HG03139 (cell line): ENCODE measurements around the gene HPN.
A peak's percentile ranks its signal among the peaks of the same experiment; 100 is the strongest.
"Not testable (repeated sequence)": the region's sequence is repeated elsewhere in the genome, so short reads cannot be mapped to it uniquely, and the experiment has no call there.

ENCODE experiments used
- ATAC-seq: cut with Tn5 transposase; IDR thresholded peaks from one replicate; pipeline ENCODE4 v1.9.1; 2021; ENCODE audit not compliant: unreplicated experiment

HPN gene

GRCh38 chr19:35042056-35042730 lies 672 bp downstream of the HPN start:
- ATAC-seq, result no peak

GRCh38 chr19:35042954-35043604 lies 1.6 kb downstream of the HPN start:
- ATAC-seq, result no peak

- ATAC-seq, result no peak
Measured at GRCh38 chr19:35043906-35044305, 2.4 kb downstream of the HPN start.

- no peak for ATAC-seq
Measured at GRCh38 chr19:35044317-35045117, 3.0 kb downstream of the HPN start.

GRCh38 chr19:35045667-35046300 lies 4.3 kb downstream of the HPN start:
- ATAC-seq, result peak; percentile 66

GRCh38 chr19:35046461-35046860 lies 4.9 kb downstream of the HPN start:
- no peak for ATAC-seq

- no peak for ATAC-seq
Measured at GRCh38 chr19:35048911-35049411, 7.4 kb downstream of the HPN start.

- no peak for ATAC-seq
Measured at GRCh38 chr19:35049456-35049855, 7.9 kb downstream of the HPN start.

- not testable (repeated sequence) for ATAC-seq
Measured at GRCh38 chr19:35050662-35051061, 9.1 kb downstream of the HPN start.

GRCh38 chr19:35051268-35051667 lies 9.7 kb downstream of the HPN start:
- not testable (repeated sequence) for ATAC-seq

GRCh38 chr19:35051796-35052195 lies 10.3 kb downstream of the HPN start:
- ATAC-seq, result no peak

GRCh38 chr19:35052599-35053190 lies 11.2 kb downstream of the HPN start:
- ATAC-seq, result no peak

- no peak for ATAC-seq
Measured at GRCh38 chr19:35053667-35054293, 12.3 kb downstream of the HPN start.

- ATAC-seq, result no peak
Measured at GRCh38 chr19:35054626-35055025, 13.1 kb downstream of the HPN start.

- ATAC-seq, result no peak
Measured at GRCh38 chr19:35055715-35056179, 14.2 kb downstream of the HPN start.

GRCh38 chr19:35056513-35057063 lies 15.1 kb downstream of the HPN start:
- ATAC-seq, result no peak

- ATAC-seq, result no peak
Measured at GRCh38 chr19:35058370-35058769, 16.8 kb downstream of the HPN start.

- no peak for ATAC-seq
Measured at GRCh38 chr19:35059006-35059798, 17.7 kb downstream of the HPN start.

- no peak for ATAC-seq
Measured at GRCh38 chr19:35059799-35060091, 18.2 kb downstream of the HPN start.
